Activated naive CD4-positive, alpha-beta T cell treated with anti-CD3 and anti-CD28 coated beads, Interleukin-2, amount 50 U/mL, for 16 hours (primary cell): Measurements from ENCODE around the gene MARVELD3.
"Not testable (repeated sequence)": the region's sequence is repeated elsewhere in the genome, so short reads cannot be mapped to it uniquely, and the experiment has no call there.

Source experiments
- DNase-seq: peaks from one replicate; pipeline ENCODE4 v3.0.0-alpha.2; 2020

The MARVELD3 gene

GRCh38 chr16:71672803-71673581, 47.0 kb downstream of the MARVELD3 start:
- DNase-seq: no peak

GRCh38 chr16:71673582-71673973, 47.6 kb downstream of the MARVELD3 start:
- DNase-seq: no peak

DNA sequence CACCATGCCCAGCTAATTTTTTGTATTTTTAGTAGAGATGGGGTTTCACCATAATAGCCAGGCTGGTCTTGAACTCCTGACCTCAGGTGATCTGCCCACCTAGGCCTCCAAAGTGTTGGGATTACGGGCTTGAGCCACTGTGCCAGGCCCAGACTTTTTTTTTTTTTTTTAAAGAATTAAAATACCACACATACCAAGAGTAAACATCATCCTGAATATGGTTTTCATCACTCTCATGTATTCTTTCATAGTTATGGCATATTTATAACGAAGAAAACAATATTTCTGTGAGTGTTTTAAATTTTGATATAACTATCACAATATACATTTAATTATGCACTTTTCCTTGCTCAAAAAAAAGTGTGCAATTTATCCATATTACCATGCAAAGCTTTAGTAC, 48.2 kb downstream of the MARVELD3 start:
- DNase-seq: no peak

DNA sequence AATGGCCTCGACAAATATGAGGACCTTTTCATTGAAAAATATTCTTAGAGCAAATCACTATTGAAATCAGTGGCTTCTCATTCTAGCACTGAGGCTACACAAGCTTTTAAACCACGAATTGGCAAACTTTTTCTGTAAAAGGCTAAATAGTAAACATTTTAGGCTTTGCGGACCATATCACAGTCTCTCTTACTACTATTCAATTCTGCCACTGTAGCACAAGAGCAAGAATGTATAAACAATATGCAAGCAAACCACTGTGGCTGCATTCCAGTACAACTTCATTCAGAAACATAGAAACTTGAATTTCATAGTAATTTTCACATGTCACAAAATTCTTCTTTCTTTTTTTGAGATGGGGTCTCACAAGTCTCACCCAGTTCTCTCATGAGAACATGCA, 49.4 kb downstream of the MARVELD3 start:
- DNase-seq: no peak

GRCh38 chr16:71676236-71676635, 50.3 kb downstream of the MARVELD3 start:
- DNase-seq: no peak

DNA sequence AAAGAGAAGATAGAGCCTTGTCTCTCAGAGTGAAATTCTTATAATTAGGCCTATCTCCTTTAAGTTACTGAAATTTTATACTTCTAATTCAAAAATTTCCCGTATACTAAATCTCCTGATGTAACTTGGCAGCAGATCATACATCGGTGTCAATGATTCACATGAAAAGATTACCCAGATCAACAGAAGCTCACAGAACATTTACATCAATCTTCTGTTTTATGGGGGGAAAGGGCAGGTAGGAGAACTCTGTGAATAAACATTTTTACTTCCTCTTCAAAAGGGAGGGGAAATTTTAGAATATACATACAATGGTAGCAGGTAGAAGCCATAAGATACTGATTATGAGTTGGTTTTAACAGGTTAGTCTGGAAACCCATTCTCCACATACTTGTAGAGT, 55.4 kb downstream of the MARVELD3 start:
- no peak for DNase-seq

DNA sequence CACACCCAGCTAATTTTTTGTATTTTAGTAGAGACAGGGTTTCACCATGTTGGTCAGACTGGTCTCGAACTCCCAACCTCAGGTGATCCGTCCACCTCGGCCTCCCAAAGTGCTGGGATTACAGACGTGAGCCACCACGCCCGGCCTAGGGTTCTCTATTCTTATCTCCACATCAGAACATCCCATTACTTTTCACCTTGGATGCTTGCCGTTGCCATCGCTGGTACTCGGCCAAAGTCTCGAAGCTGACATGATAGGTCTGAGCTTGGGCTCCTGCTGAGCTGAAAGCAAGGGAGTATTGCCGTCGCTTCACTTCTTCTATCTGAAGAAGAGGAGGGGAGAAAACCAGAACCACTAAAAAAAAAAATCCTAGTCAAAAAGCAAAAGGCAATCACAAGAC, 58.3 kb downstream of the MARVELD3 start:
- DNase-seq: not testable (repeated sequence)
